GM19463 (cell line): ENCODE measurements around the gene ING2.
"Not testable (repeated sequence)": the region's sequence is repeated elsewhere in the genome, so short reads cannot be mapped to it uniquely, and the experiment has no call there.

Source experiments
- ATAC-seq: cut with Tn5 transposase; IDR thresholded peaks from one replicate; pipeline ENCODE4 v1.9.1; 2021; ENCODE audit warnings: mild to moderate bottlenecking, moderate library complexity; ENCODE audit not compliant: unreplicated experiment

ING2 gene

DNA sequence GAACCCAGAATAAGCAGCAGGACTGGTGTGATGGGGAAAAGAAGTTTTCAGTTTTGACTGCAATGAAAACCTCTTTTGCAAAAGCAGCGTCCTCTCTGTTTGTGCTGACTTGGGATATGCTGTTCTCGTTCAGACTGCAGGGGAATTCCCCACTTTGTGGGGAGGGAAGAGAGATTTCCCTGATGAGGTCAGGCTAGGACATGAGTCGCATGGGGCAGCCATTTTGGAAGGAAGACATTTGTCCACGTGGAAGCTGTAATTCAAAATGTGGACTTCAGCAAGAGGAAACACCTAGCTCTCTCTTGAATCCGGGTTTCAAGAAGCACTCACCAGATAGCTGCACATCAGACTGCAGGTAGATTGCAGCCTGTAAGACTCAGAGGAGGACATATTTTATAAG, 39.3 kb downstream of the ING2 start:
- no peak for ATAC-seq

DNA sequence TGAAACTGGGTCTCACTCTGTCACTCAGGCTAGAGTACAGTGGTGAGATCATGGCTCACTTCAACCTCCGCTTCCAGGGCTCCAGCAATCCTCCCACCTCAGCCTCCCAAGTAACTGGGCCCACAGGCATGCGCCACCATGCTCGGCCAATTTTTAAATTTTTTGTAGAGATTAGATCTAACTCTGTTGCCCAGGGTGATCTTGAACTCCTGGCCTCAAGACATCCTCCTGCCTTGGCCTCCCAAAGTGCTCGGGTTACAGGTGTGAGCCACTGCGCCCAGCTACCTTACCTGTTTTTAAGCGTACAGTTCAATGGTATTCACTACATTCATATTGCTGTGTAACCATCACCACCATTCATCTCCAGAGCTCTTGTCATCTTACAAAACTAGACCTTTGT, 41.5 kb downstream of the ING2 start:
- ATAC-seq = no peak

- no peak for ATAC-seq
Measured at GRCh38 chr4:183548306-183548705, 43.4 kb downstream of the ING2 start.

- ATAC-seq = no peak
Measured at GRCh38 chr4:183550345-183551093, 45.7 kb downstream of the ING2 start.

DNA sequence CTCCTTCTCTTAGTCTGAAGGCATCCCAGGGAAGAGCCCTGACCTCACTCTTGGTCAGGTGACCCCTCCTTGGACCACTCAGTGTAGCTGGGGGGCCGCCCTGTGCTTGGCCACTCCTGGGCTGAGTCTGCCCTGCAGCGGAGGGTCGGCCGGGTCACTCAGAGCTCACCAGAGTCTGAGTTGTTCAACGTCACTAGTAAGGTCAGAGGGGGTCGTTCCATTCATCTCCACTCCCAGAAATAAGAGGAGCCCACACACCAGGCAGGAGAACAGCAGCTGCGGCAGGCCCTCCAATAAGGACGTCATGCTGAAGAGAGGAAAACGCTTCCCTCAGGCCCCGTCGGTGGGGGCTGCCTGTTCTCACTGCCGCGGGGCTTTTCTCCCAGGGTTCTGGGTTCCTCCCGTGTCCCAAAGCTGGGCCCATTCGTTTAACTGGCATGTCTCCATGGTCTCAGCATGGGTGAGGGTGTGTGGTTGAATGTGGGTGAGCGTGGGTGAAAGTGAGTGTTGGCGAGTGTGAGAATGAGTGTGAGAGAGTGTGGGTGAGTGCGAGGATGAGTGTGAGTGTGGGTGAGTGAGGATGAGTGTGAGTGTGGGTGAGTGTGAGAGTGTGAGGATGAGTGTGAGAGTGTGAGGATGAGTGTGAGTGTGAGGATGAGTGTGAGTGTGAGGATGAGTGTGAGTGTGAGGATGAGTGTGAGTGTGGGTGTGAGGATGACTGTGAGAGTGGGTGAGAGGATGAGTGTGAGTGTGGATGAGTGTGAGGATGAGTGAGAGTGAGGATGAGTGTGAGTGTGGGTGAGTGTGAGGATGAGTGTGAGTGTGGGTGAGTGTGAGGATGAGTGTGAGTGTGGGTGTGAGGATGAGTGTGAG, 47.7 kb downstream of the ING2 start:
- ATAC-seq = no peak

DNA sequence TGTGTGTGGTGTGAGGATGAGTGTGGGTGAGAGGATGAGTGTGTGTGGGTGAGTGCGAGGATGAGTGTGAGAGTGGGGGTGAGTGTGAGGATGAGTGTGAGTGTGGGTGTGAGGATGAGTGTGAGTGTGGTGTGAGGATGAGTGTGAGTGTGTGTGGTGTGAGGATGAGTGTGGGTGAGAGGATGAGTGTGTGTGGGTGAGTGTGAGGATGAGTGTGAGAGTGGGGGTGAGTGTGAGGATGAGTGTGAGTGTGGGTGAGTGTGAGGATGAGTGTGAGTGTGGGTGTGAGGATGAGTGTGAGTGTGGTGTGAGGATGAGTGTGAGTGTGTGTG, 48.3 kb downstream of the ING2 start:
- ATAC-seq = not testable (repeated sequence)

DNA sequence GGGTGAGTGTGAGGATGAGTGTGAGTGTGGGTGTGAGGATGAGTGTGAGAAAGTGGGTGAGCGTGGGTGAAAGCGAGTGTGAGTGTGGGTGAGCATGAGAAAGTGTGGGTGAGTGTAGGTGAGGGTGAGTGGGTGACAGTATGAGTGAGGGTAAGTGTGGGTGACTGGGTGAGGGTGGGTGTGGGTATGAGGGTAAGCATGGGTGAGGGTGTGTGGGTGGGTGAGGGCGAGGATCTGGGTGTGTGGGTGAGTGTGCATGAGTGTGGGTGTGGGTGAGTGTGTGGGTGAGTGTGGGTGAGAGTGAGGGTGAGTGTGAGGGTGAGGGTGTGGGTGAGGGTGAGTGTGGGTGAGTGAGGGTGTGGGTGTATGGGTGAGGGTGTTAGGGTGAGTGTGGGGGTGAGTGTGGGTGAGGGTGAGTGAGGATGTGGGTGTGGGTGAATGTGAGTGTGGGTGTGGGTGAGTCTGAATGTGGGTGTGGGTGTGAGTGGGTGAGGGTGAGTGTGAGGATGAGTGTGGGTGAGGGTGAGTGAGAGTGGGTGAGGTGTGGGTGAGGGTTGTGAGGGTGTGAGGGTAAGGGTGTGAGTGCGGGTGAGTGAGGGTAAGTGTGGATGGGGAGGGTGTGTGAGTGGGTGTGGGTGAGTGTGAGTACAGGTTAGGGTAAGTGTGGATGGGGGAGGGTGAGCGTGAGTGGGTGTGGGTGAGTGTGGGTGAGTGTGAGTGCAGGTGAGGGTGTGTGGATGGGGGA, 48.9 kb downstream of the ING2 start:
- no peak for ATAC-seq

DNA sequence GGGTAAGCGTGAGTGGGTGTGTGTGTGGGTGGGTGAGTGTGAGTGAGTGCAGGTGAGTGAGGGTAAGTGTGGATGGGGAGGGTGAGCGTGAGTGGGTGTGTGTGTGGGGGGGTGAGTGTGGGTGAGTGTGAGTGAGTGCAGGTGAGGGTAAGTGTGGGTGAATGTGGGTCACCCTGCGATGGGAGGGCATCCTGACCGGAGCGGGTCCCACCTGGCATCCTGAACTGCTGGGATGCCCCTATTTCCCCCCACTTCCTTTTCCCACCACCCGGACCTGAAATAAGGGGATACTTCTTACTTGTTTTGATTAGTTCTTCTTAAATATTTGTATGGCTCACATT, 49.5 kb downstream of the ING2 start:
- no peak for ATAC-seq

- no peak for ATAC-seq
Measured at GRCh38 chr4:183554878-183555585, 50.2 kb downstream of the ING2 start.

DNA sequence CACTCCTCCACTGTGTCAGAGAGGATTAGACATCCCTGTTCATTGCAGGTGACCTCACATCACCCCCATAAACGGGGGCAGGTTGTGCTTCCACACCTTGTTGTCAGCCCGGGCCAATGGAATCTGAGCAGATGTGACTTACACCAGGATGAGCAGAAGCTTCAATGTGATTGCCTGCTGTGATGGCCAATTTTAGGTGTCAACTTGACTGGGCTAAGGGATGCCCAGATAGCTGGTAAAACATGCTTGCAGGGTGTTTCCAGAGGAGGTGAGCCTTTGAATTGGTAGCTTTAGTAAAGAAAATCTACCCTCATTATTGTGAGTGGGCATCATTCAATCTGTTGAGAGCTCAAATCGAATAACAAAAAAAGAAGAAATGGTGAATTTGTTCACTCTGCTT, 52.1 kb downstream of the ING2 start:
- ATAC-seq = no peak

DNA sequence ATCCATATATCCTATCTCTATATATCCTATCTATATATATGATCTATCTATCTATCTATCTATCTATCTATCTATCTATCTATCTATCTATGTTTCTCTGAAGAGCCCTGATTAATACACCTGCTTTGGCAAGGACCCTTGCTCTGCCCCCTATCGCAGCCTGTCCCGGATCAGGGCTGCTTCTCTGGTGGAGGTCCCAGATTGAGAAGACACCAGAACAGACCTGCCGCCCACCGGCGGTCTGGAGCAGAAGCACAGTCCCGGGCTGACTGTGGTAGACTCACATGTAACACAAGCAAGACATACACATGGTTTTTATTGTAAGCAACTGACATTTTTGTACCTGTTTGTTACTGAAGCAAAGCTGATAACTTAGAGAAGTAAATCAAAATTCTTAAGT, 52.8 kb downstream of the ING2 start:
- no peak for ATAC-seq

DNA sequence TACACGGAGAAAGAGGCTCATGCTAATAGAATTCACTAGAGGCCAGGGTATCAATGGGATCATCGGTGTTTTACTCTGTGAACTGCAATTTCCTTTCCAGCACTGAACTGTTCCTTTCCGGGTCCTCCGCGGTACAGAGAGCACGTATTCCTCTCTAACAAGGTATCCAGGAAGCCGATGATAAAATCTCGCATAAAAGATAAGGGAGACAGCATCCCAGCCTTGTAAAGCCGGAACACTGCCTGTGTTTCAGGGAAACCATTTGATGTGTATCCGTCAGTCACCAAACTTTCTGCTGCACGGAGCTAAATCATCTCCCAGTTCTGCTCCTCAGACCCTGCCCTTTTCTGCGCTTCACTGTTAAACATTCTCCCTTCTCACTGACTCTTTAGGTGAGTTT, 54.0 kb downstream of the ING2 start:
- ATAC-seq = no peak

GRCh38 chr4:183561905-183562304, 57.0 kb downstream of the ING2 start:
- ATAC-seq = no peak
